Measurements from ENCODE around the gene TBCCD1.
"Not testable (repeated sequence)": the region's sequence is repeated elsewhere in the genome, so short reads cannot be mapped to it uniquely, and the experiment has no call there.

TBCCD1 gene

GRCh38 chr3:186520431-186520830, 46.7 kb downstream of the TBCCD1 start:
- FAIRE-seq, result no peak

GRCh38 chr3:186519021-186519658, 48.0 kb downstream of the TBCCD1 start:
- no peak for DNase-seq (ENCODE audit: low spot score)
- FAIRE-seq, result no peak

More at GRCh38 chr3:186520431-186520830, 46.7 kb downstream of the TBCCD1 start:
- DNase-seq (ENCODE audit: low spot score), result no peak

GRCh38 chr3:186517218-186517617, 49.9 kb downstream of the TBCCD1 start:
- FAIRE-seq, result no peak
- DNase-seq (ENCODE audit: low spot score), result no peak

- FAIRE-seq (no peak), DNase-seq (ENCODE audit: low spot score) (no peak)
These were observed 50.5 kb downstream of the TBCCD1 start for GRCh38 chr3:186516646-186517045.

- DNase-seq (ENCODE audit: low spot score) (no peak), FAIRE-seq (no peak)
These were observed 52.0 kb downstream of the TBCCD1 start for GRCh38 chr3:186515125-186515524.

- FAIRE-seq, result no peak
- peak; percentile 22 for DNase-seq (ENCODE audit: low spot score)
These were observed 52.7 kb downstream of the TBCCD1 start for GRCh38 chr3:186514296-186515002.

- DNase-seq (ENCODE audit: low spot score) (no peak), FAIRE-seq (no peak)
These were observed 53.8 kb downstream of the TBCCD1 start for GRCh38 chr3:186513386-186513785.

- no peak for FAIRE-seq
- DNase-seq (ENCODE audit: low spot score), result no peak
These were observed 54.4 kb downstream of the TBCCD1 start for GRCh38 chr3:186512570-186513302.

GRCh38 chr3:186511702-186512101, 55.4 kb downstream of the TBCCD1 start:
- no peak for DNase-seq (ENCODE audit: low spot score)
- no peak for FAIRE-seq

GRCh38 chr3:186511245-186511644, 55.9 kb downstream of the TBCCD1 start:
- FAIRE-seq (no peak), DNase-seq (ENCODE audit: low spot score) (no peak)

GRCh38 chr3:186510374-186511079, 56.6 kb downstream of the TBCCD1 start:
- no peak for FAIRE-seq
- DNase-seq (ENCODE audit: low spot score), result no peak

- no peak for DNase-seq (ENCODE audit: low spot score)
- no peak for FAIRE-seq
These were observed 57.7 kb downstream of the TBCCD1 start for GRCh38 chr3:186509423-186509822.

- no peak for FAIRE-seq
These were observed 60.3 kb downstream of the TBCCD1 start for GRCh38 chr3:186506857-186507256.

GRCh38 chr3:186506191-186506739, 60.9 kb downstream of the TBCCD1 start:
- FAIRE-seq, result no peak

More at GRCh38 chr3:186506857-186507256, 60.3 kb downstream of the TBCCD1 start:
- DNase-seq (ENCODE audit: low spot score), result no peak

GRCh38 chr3:186502966-186503712, 64.0 kb downstream of the TBCCD1 start:
- FAIRE-seq (no peak), DNase-seq (ENCODE audit: low spot score) (no peak)

More at GRCh38 chr3:186506191-186506739, 60.9 kb downstream of the TBCCD1 start:
- DNase-seq (ENCODE audit: low spot score), result no peak

- no peak for FAIRE-seq
- no peak for DNase-seq (ENCODE audit: low spot score)
These were observed 64.8 kb downstream of the TBCCD1 start for GRCh38 chr3:186502138-186502948.

- DNase-seq (ENCODE audit: low spot score); FAIRE-seq: not testable (repeated sequence)
These were observed 67.2 kb downstream of the TBCCD1 start for GRCh38 chr3:186499949-186500348.

GRCh38 chr3:186498022-186498421, 69.1 kb downstream of the TBCCD1 start:
- not testable (repeated sequence) for FAIRE-seq; DNase-seq (ENCODE audit: low spot score)

GRCh38 chr3:186497608-186498007, 69.5 kb downstream of the TBCCD1 start:
- FAIRE-seq (no peak), DNase-seq (ENCODE audit: low spot score) (no peak)

GRCh38 chr3:186496635-186497034, 70.5 kb downstream of the TBCCD1 start:
- DNase-seq (ENCODE audit: low spot score), result no peak
- FAIRE-seq, result no peak
